Karpas-422 (cell line): ENCODE results near the gene SEMA5A. TPM values are rescaled to one million over a fixed set of nuclear protein-coding genes. Genes with fewer than 3 reads are reported as not detected.

ENCODE experiments used
- DNase-seq: peaks from one replicate; pipeline ENCODE4 v3.0.0-alpha.2; 2015
- H2AFZ ChIP-seq: fragments of 200-600 bp; sonication (generic); 2 replicates; pipeline ENCODE4 v1.6.1; 2014; ENCODE audit warnings: antibody characterized with exemption, low read length, mixed read lengths
- H3K27ac ChIP-seq: fragments of 200-600 bp; sonication (generic); 2 replicates; pipeline ENCODE4 v1.5.1; 2014; ENCODE audit warnings: mild to moderate bottlenecking, low read length, moderate library complexity
- H3K27me3 ChIP-seq: fragments of 200-600 bp; sonication (generic); 2 replicates; pipeline ENCODE4 v1.6.1; 2014; ENCODE audit warnings: low read length, mixed read lengths
- H3K36me3 ChIP-seq: fragments of 200-600 bp; sonication (generic); 2 replicates; pipeline ENCODE4 v1.6.1; 2014; ENCODE audit warnings: low read length, mixed read lengths; ENCODE audit not compliant: insufficient read depth
- H3K4me1 ChIP-seq: fragments of 200-600 bp; sonication (generic); 2 replicates; pipeline ENCODE4 v1.6.1; 2014; ENCODE audit warnings: mild to moderate bottlenecking, low read length, mixed read lengths
- H3K4me2 ChIP-seq: fragments of 200-600 bp; sonication (generic); 2 replicates; pipeline ENCODE4 v1.6.1; 2014; ENCODE audit warnings: low read length, low read depth, mild to moderate bottlenecking; ENCODE audit not compliant: poor library complexity, severe bottlenecking
- H3K4me3 ChIP-seq: fragments of 200-600 bp; sonication (generic); 2 replicates; pipeline ENCODE4 v1.5.1; 2014; ENCODE audit warnings: mild to moderate bottlenecking, antibody characterized with exemption, low read length, mixed read lengths
- H3K79me2 ChIP-seq: fragments of 200-600 bp; sonication (generic); 2 replicates; pipeline ENCODE4 v1.6.1; 2014; ENCODE audit warnings: mild to moderate bottlenecking, low read length, mixed read lengths
- H3K9ac ChIP-seq: fragments of 200-600 bp; sonication (generic); 2 replicates; pipeline ENCODE4 v1.6.0; 2014; ENCODE audit warnings: low read length
- H3K9me2 ChIP-seq: fragments of 200-600 bp; sonication (generic), shearing (Covaris generic); replicated peaks from 2 replicates; pipeline ENCODE4 v1.6.0; 2014; ENCODE audit warnings: mild to moderate bottlenecking, low read length, moderate library complexity; ENCODE audit not compliant: insufficient read depth
- H3K9me3 ChIP-seq: fragments of 300-700, 200-600 bp; sonication (generic); 2 replicates; pipeline ENCODE4 v1.6.1; 2014; ENCODE audit warnings: low read length, mixed read lengths
- H4K20me1 ChIP-seq: fragments of 200-600 bp; sonication (generic); 2 replicates; pipeline ENCODE4 v1.6.1; 2014; ENCODE audit warnings: mild to moderate bottlenecking, antibody characterized with exemption, low read length, low read depth; ENCODE audit not compliant: insufficient read depth
- total RNA-seq: library from RNA; depleted of rRNA; stranded (reverse); fragments of >200 nt; shearing (Covaris generic); gene quantifications from 2 replicates; pipeline ENCODE4 v1.2.3, GENCODE V29; 2014; ENCODE audit warnings: low replicate concordance

The SEMA5A gene
- total RNA-seq, 1 experiment from 2014 or later: not detected

DNA sequence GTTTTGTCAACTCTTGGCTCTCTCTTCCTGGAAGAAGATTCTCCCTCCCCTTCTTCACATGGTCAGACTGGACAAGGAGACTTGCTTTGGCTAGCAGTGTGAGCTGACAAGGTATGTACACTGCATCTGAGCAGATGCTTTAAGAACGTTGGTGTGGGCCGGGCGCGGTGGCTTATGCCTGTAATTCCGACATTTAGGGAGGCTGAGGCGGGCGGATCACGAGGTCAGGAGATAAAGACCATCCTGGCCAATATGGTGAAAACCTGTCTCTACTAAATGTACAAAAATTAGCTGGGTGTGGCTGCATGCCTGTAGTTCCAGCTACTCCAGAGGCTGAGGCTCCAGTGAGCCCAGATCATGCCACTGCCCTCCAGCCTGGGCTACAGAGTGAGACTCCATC lies 26.4 kb upstream of the SEMA5A start:
- Histone ChIP-seq H3K4me1 (no peaks in the 10 kb centered on the region), H3K79me2 (no peaks in the 10 kb centered on the region), H4K20me1 (no peaks in the 10 kb centered on the region), H3K4me2 (no peak overlapping the region), H3K9me2 (no peaks in the 10 kb centered on the region), H3K27ac (no peak overlapping the region), H3K36me3 (no peaks in the 10 kb centered on the region), H3K27me3 (no peaks in the 10 kb centered on the region), H3K9ac (no peak overlapping the region), H3K9me3 (no peaks in the 10 kb centered on the region), H2AFZ (no peak overlapping the region), H3K4me3 (no peak overlapping the region)
- DNase-seq: no peak

GRCh38 chr5:9570876-9571275 lies 25.0 kb upstream of the SEMA5A start:
- Histone ChIP-seq H3K4me3 (no peak overlapping the region), H3K9me2 (no peaks in the 10 kb centered on the region), H2AFZ (no peak overlapping the region), H3K9ac (no peak overlapping the region), H3K79me2 (no peaks in the 10 kb centered on the region), H3K27ac (no peak overlapping the region), H4K20me1 (no peaks in the 10 kb centered on the region), H3K4me2 (no peak overlapping the region), H3K4me1 (no peaks in the 10 kb centered on the region), H3K36me3 (no peaks in the 10 kb centered on the region), H3K27me3 (no peaks in the 10 kb centered on the region), H3K9me3 (no peaks in the 10 kb centered on the region)
- no peak for DNase-seq

GRCh38 chr5:9567039-9567438 lies 21.2 kb upstream of the SEMA5A start:
- Histone ChIP-seq H2AFZ (no peak overlapping the region), H3K9me3 (peaks cover 4% of the 10 kb centered on the region; the same call in 1 of the 2 replicates), H3K9me2 (no peaks in the 10 kb centered on the region), H3K9ac (no peak overlapping the region), H3K36me3 (no peaks in the 10 kb centered on the region), H3K27me3 (no peaks in the 10 kb centered on the region), H4K20me1 (no peaks in the 10 kb centered on the region), H3K79me2 (no peaks in the 10 kb centered on the region), H3K27ac (no peak overlapping the region), H3K4me3 (no peak overlapping the region), H3K4me1 (no peaks in the 10 kb centered on the region), H3K4me2 (no peak overlapping the region)
- no peak for DNase-seq

GRCh38 chr5:9564752-9565151 lies 18.9 kb upstream of the SEMA5A start:
- H3K27me3 ChIP-seq: no peaks in the 10 kb centered on the region
- H3K27ac ChIP-seq: no peak overlapping the region
- no peak for DNase-seq
- H3K9ac ChIP-seq: no peak overlapping the region
- H3K9me3 ChIP-seq: peaks cover 4% of the 10 kb centered on the region; the same call in 1 of the 2 replicates
- H3K9me2 ChIP-seq: no peaks in the 10 kb centered on the region
- H3K79me2 ChIP-seq: no peaks in the 10 kb centered on the region
- H3K4me1 ChIP-seq: no peaks in the 10 kb centered on the region
- H3K4me2 ChIP-seq: no peak overlapping the region
- no peaks in the 10 kb centered on the region for H3K36me3 ChIP-seq
- H3K4me3 ChIP-seq: no peak overlapping the region
- H4K20me1 ChIP-seq: no peaks in the 10 kb centered on the region
- H2AFZ ChIP-seq: no peak overlapping the region

DNA sequence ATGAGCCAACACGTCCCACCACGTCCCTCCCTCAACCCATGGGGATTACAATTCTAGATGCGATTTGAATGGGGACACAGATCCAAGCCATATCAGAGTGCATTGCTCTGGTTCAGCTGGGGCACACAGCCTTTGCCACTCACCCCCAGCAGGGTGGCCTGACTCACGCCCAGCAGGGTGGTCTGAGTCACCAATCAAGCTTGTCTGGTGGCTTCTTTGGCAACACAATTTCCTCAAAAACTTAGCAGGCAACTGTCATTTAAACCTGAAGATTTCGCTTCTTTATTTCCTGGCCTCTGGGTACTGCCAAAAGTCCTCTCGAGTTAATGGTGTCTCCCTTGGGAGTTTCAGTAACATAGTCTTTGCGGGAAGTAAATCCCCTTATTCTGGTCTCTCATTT lies 16.3 kb upstream of the SEMA5A start:
- H3K4me2 ChIP-seq: no peak overlapping the region
- no peaks in the 10 kb centered on the region for H3K79me2 ChIP-seq
- no peak overlapping the region for H2AFZ ChIP-seq
- no peak for DNase-seq
- H3K27me3 ChIP-seq: no peaks in the 10 kb centered on the region
- no peaks in the 10 kb centered on the region for H4K20me1 ChIP-seq
- no peak overlapping the region for H3K4me3 ChIP-seq
- H3K36me3 ChIP-seq: no peaks in the 10 kb centered on the region
- peaks cover 4% of the 10 kb centered on the region; the same call in 1 of the 2 replicates for H3K9me3 ChIP-seq
- no peaks in the 10 kb centered on the region for H3K9me2 ChIP-seq
- H3K27ac ChIP-seq: no peak overlapping the region
- no peaks in the 10 kb centered on the region for H3K4me1 ChIP-seq
- no peak overlapping the region for H3K9ac ChIP-seq

DNA sequence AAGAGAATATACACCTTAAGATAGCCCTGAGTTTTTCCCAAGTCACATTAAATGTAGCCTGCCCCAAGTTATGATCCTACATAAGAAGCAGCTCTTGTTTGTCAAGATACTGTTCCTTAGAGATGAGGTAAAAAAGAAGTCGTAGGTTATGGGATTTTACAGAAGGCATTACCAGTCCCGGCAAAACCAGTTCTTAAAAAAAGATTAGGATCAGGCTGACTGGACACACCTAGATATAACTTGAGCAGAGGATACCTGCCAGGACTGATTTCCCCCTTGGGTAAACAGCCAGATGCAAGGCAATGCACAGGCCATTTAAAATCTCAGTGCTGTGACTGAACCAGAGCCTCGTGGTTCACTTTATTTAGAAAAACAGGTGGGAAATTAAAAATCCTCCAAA lies 14.1 kb upstream of the SEMA5A start:
- DNase-seq: no peak
- no peaks in the 10 kb centered on the region for H3K9me2 ChIP-seq
- H3K4me1 ChIP-seq: no peaks in the 10 kb centered on the region
- no peaks in the 10 kb centered on the region for H3K79me2 ChIP-seq
- no peak overlapping the region for H2AFZ ChIP-seq
- no peaks in the 10 kb centered on the region for H3K27me3 ChIP-seq
- H3K36me3 ChIP-seq: no peaks in the 10 kb centered on the region
- no peak overlapping the region for H3K4me3 ChIP-seq
- no peak overlapping the region for H3K27ac ChIP-seq
- H3K4me2 ChIP-seq: no peak overlapping the region
- H3K9me3 ChIP-seq: peaks cover 4% of the 10 kb centered on the region; the same call in 1 of the 2 replicates
- H3K9ac ChIP-seq: no peak overlapping the region
- H4K20me1 ChIP-seq: no peaks in the 10 kb centered on the region

- H4K20me1 ChIP-seq: no peaks in the 10 kb centered on the region
Observed at GRCh38 chr5:9558319-9558965, 12.6 kb upstream of the SEMA5A start.

DNA sequence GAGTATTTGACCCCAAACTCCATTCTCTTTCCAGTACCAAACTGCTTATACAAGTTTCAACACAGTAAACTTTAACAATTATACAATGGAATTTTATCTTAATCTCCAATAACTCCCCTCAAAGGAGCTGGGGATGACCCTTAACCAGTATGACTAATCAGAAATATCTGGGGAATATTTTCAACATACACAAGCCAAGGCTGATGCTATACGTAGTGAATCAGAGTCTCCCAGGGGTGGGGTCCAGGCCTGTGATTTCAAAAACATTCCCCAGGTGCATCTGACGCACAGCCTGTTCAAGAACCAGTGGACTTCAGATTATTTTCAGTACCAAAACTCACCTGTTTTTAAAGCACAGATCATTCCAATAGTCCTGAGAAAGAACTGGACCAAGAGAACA lies 11.8 kb upstream of the SEMA5A start:
- Histone ChIP-seq H3K4me1 (no peaks in the 10 kb centered on the region), H3K9me3 (no peaks in the 10 kb centered on the region), H3K4me3 (no peak overlapping the region), H3K27ac (no peak overlapping the region), H2AFZ (no peak overlapping the region), H3K9ac (no peak overlapping the region), H3K36me3 (no peaks in the 10 kb centered on the region), H3K4me2 (no peak overlapping the region), H3K27me3 (no peaks in the 10 kb centered on the region), H4K20me1 (no peaks in the 10 kb centered on the region), H3K9me2 (no peaks in the 10 kb centered on the region), H3K79me2 (no peaks in the 10 kb centered on the region)
- DNase-seq: no peak

More at GRCh38 chr5:9558319-9558965, 12.6 kb upstream of the SEMA5A start:
- Histone ChIP-seq H3K27me3 (no peaks in the 10 kb centered on the region), H3K4me1 (no peaks in the 10 kb centered on the region), H3K9me2 (no peaks in the 10 kb centered on the region), H3K27ac (no peak overlapping the region), H2AFZ (no peak overlapping the region), H3K79me2 (no peaks in the 10 kb centered on the region), H3K4me3 (no peak overlapping the region), H3K36me3 (no peaks in the 10 kb centered on the region), H3K9me3 (no peaks in the 10 kb centered on the region), H3K4me2 (no peak overlapping the region), H3K9ac (no peak overlapping the region)
- DNase-seq: no peak
